ENCODE data around the gene NRXN3.

The NRXN3 gene

DNA sequence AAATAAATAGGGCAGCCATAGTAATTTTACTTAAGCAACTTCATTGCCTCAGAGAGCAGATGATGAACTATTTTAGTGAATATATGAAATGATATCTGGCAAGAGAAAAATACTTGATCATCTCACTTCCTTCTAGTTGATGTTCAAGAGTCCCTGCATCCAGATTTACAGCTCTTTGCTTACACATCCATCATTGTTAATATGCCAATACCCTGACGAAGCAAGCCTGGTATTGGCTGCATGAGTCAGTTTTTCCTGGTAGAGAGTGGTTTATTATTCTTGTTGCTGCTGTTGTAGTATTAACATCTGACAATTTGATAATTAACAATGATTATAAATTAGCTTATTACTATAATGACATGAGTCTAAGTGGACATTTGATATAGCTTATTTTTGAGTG, 681.9 kb downstream of the NRXN3 start:
- TF ChIP-seq CTCF (IDR thresholded peaks at IDR 0.05; ENCODE audit: insufficient read depth, low read length, missing control alignments) = no peak
- ChIA-PET POLR2A (no interaction called here), CTCF (interaction anchor here (1.5 kb wide), 1 partner anchor 51 kb away, joined by 6 read pairs; no protein-coding TSS in a partner anchor)
- DNase-seq (ENCODE audit: low read depth, low spot score) = no peak
- no peak overlapping the region for H3K4me3 ChIP-seq (ENCODE audit: low read depth, low read length)

GRCh38 chr14:78857974-78858373, 687.8 kb downstream of the NRXN3 start:
- no peak overlapping the region for H3K4me3 ChIP-seq (ENCODE audit: low read depth, low read length)
- CTCF ChIA-PET = interaction anchor here (5.4 kb wide), 1 partner anchor 10 kb away, joined by 29 read pairs; no protein-coding TSS in a partner anchor
- POLR2A ChIA-PET = no interaction called here
- TF ChIP-seq CTCF (IDR thresholded peaks at IDR 0.05; ENCODE audit: insufficient read depth, low read length, missing control alignments) = no peak
- DNase-seq (ENCODE audit: low read depth, low spot score) = no peak

GRCh38 chr14:78863143-78863542, 693.0 kb downstream of the NRXN3 start:
- H3K4me3 ChIP-seq (ENCODE audit: low read depth, low read length) = no peak overlapping the region
- ChIA-PET POLR2A (no interaction called here), CTCF (no interaction called here)
- no peak for TF ChIP-seq CTCF (IDR thresholded peaks at IDR 0.05; ENCODE audit: insufficient read depth, low read length, missing control alignments)
- DNase-seq (ENCODE audit: low read depth, low spot score) = no peak

GRCh38 chr14:78872837-78873236, 702.7 kb downstream of the NRXN3 start:
- DNase-seq (ENCODE audit: low read depth, low spot score) = no peak
- no peak overlapping the region for H3K4me3 ChIP-seq (ENCODE audit: low read depth, low read length)
- POLR2A ChIA-PET = no interaction called here
- no peak for TF ChIP-seq CTCF (IDR thresholded peaks at IDR 0.05; ENCODE audit: insufficient read depth, low read length, missing control alignments)
- CTCF ChIA-PET = no interaction called here

- no peak for TF ChIP-seq CTCF (IDR thresholded peaks at IDR 0.05; ENCODE audit: insufficient read depth, low read length, missing control alignments)
- no peak for DNase-seq (ENCODE audit: low read depth, low spot score)
- ChIA-PET POLR2A (no interaction called here), CTCF (no interaction called here)
- H3K4me3 ChIP-seq (ENCODE audit: low read depth, low read length) = no peak overlapping the region
These were observed 703.4 kb downstream of the NRXN3 start for GRCh38 chr14:78873581-78873980.

GRCh38 chr14:78875049-78875448, 704.9 kb downstream of the NRXN3 start:
- CTCF ChIA-PET = interaction anchor here (1.3 kb wide), 1 partner anchor 26 kb away, joined by 4 read pairs; no protein-coding TSS in a partner anchor
- no peak for DNase-seq (ENCODE audit: low read depth, low spot score)
- POLR2A ChIA-PET = no interaction called here
- TF ChIP-seq CTCF (IDR thresholded peaks at IDR 0.05; ENCODE audit: insufficient read depth, low read length, missing control alignments) = no peak
- H3K4me3 ChIP-seq (ENCODE audit: low read depth, low read length) = no peak overlapping the region
